K562 (cell line): ENCODE results near the gene CEP131. TPM values are rescaled to one million over a fixed set of nuclear protein-coding genes. Genes with fewer than 3 reads are reported as not detected.

Experiments used
- BRF1 ChIP-seq: IDR thresholded peaks from 3 replicates; pipeline ENCODE4 v1.6.1; 2011; ENCODE audit warnings: borderline replicate concordance, mild to moderate bottlenecking; ENCODE audit not compliant: insufficient read length; ENCODE audit errors: extremely low read depth
- C11orf30 ChIP-seq: fragments of 450-650 bp; IDR thresholded peaks from 2 replicates; pipeline ENCODE4 v1.6.1; 2016; ENCODE audit warnings: low read depth, mild to moderate bottlenecking
- CEBPG ChIP-seq, 3 experiments: fragments of 200-800 bp in 1 of 3; sonication (Bioruptor generic) in 1 of 3; sonication (generic) in 1 of 3; formaldehyde crosslinking in 1 of 3; IDR thresholded peaks in 2 of 3; conservative IDR thresholded peaks in 1 of 3; 2 replicates each; pipeline versions ENCODE4 v1.6.1 to v1.8.0; 2016 to 2022; ENCODE audit warnings: missing compliant biosample characterization in 2 of 3, missing genetic modification characterization in 2 of 3, mild to moderate bottlenecking in 1 of 3, missing genetic modification reagents in 1 of 3
- CREB1 ChIP-seq, 2 experiments: sonication (generic) in 1 of 2; formaldehyde crosslinking in 1 of 2; IDR thresholded peaks; 2 replicates each; pipeline versions ENCODE4 v1.6.1 to v1.8.0; 2012 to 2022; ENCODE audit warnings: inconsistent platforms in 1 of 2, mild to moderate bottlenecking in 1 of 2, missing genetic modification reagents in 1 of 2, moderate library complexity in 1 of 2
- CSDE1 ChIP-seq, 2 experiments: fragments of 450-650 bp; IDR thresholded peaks; 2 replicates each; pipeline ENCODE4 v1.6.1; 2016; ENCODE audit warnings: mild to moderate bottlenecking in 1 of 2
- ETV5 ChIP-seq: sonication (generic); formaldehyde crosslinking; IDR thresholded peaks from 2 replicates; pipeline ENCODE4 v1.4.0; 2020; ENCODE audit warnings: low read depth, mild to moderate bottlenecking, missing genetic modification reagents
- GTF2E2 ChIP-seq: fragments of 200-800 bp; sonication (Bioruptor generic); IDR thresholded peaks from 2 replicates; pipeline ENCODE4 v1.6.1; 2016; ENCODE audit warnings: missing genetic modification characterization, missing compliant biosample characterization
- HMG20A ChIP-seq: fragments of 450-650 bp; formaldehyde crosslinking; conservative IDR thresholded peaks from 2 replicates; pipeline ENCODE4 v1.4.0; 2020; ENCODE audit warnings: mild to moderate bottlenecking, mixed read lengths
- KAT8 ChIP-seq: fragments of 450-650 bp; IDR thresholded peaks from 2 replicates; pipeline ENCODE4 v1.6.1; 2016; ENCODE audit warnings: low read depth, mild to moderate bottlenecking
- KHSRP ChIP-seq: fragments of 450-650 bp; IDR thresholded peaks from 2 replicates; pipeline ENCODE4 v1.6.1; 2017
- MYC ChIP-seq, 2 experiments: fragments of 250-450 bp in 1 of 2; sonication (Bioruptor Pico) in 1 of 2; IDR thresholded peaks; 2 replicates each; pipeline versions ENCODE4 v1.5.1 to v1.6.1; 2012 to 2021; ENCODE audit warnings: low read depth in 2 of 2, borderline replicate concordance in 1 of 2, improper control_type of control experiment in 1 of 2, low read length in 1 of 2, mild to moderate bottlenecking in 1 of 2, moderate library complexity in 1 of 2
- RBM17 ChIP-seq: fragments of 200-400 bp; formaldehyde crosslinking; IDR thresholded peaks from 2 replicates; pipeline ENCODE4 v1.6.1; 2017; ENCODE audit warnings: low read depth, mild to moderate bottlenecking, low read length, borderline replicate concordance
- SMAD2 ChIP-seq: fragments of 150-350 bp; IDR thresholded peaks from 2 replicates; pipeline ENCODE4 v1.6.1; 2014; ENCODE audit warnings: low read depth, mild to moderate bottlenecking, low read length
- SMARCC2 ChIP-seq: fragments of 450-650 bp; IDR thresholded peaks from 2 replicates; pipeline ENCODE4 v1.6.1; 2017; ENCODE audit warnings: antibody characterized with exemption, moderate library complexity, mild to moderate bottlenecking, low read depth
- ZBTB1 ChIP-seq: sonication (generic); formaldehyde crosslinking; IDR thresholded peaks from 2 replicates; pipeline ENCODE4 v1.8.1; 2023; ENCODE audit warnings: missing genetic modification reagents, low read depth, mild to moderate bottlenecking, borderline replicate concordance
- ZKSCAN3 ChIP-seq: fragments of 250-450 bp; sonication (Bioruptor Pico); IDR thresholded peaks from 2 replicates; pipeline ENCODE4 v1.4.0; 2020
- ZNF239 ChIP-seq: fragments of 250-450 bp; sonication (Bioruptor Pico); IDR thresholded peaks from 2 replicates; pipeline ENCODE4 v1.4.0; 2020; ENCODE audit warnings: mild to moderate bottlenecking
- ZNF445 ChIP-seq: fragments of 250-450 bp; sonication (Bioruptor Pico); IDR thresholded peaks from 2 replicates; pipeline ENCODE4 v1.4.0; 2020; ENCODE audit warnings: low read depth, mild to moderate bottlenecking, moderate library complexity
- ZNF668 ChIP-seq: fragments of 250-450 bp; sonication (Bioruptor Pico); IDR thresholded peaks from 2 replicates; pipeline ENCODE4 v1.8.0; 2022; ENCODE audit warnings: mild to moderate bottlenecking, inconsistent platforms
- ZNF780A ChIP-seq: fragments of 250-450 bp; sonication (Bioruptor Pico); IDR thresholded peaks from 2 replicates; pipeline ENCODE4 v1.5.0; 2021; ENCODE audit warnings: mild to moderate bottlenecking
- polyA plus RNA-seq, 8 experiments: library from polyadenylated mRNA; depleted of rRNA in 4 of 8; stranded (reverse) in 5 of 8; unstranded in 3 of 8; fragments of >200 nt; fragmentation: Nextera tagmentation in 2 of 8; fragmentation: Illumina TruSeq in 1 of 8; extraction: Ambion mirVana in 2 of 8; extraction: Trizol in 1 of 8; gene quantifications; 2 replicates each; pipeline versions ENCODE4 v1.2.1 to v1.2.3, GENCODE V29; 2011 to 2014; ENCODE audit warnings: inconsistent platforms in 1 of 8, missing spikeins in 1 of 8
- total RNA-seq, 7 experiments: library from RNA; depleted of rRNA in 6 of 7; stranded (reverse); fragments of >200 nt in 6 of 7; fragmentation: Illumina TruSeq in 2 of 7; extraction: Trizol in 2 of 7; gene quantifications; 2 replicates each; pipeline versions ENCODE4 v1.2.1 to v1.2.3, GENCODE V29; 2011 to 2021; ENCODE audit warnings: low replicate concordance in 1 of 7
- TF ChIP-seq, protein P1 (sequence below): sonication (generic); formaldehyde crosslinking; IDR thresholded peaks from 2 replicates; pipeline ENCODE4 v1.9.0; 2022; ENCODE audit warnings: mild to moderate bottlenecking, missing genetic modification reagents
- TF ChIP-seq, protein P2 (sequence below): conservative IDR thresholded peaks from 2 replicates; pipeline ENCODE4 v1.6.1; 2011; ENCODE audit warnings: low read depth, mild to moderate bottlenecking, low read length; ENCODE audit not compliant: control insufficient read depth
- TF ChIP-seq, protein P3 (sequence below), 2 experiments: fragments of 450-650 bp in 1 of 2; sonication (generic) in 1 of 2; formaldehyde crosslinking; conservative IDR thresholded peaks; 2 replicates each; pipeline versions ENCODE4 v1.4.0 to v1.8.1; 2020 to 2022; ENCODE audit warnings: mild to moderate bottlenecking in 1 of 2, missing genetic modification reagents in 1 of 2
- TF ChIP-seq, protein P4 (sequence below): fragments of 250-450 bp; sonication (Bioruptor Pico); IDR thresholded peaks from 2 replicates; pipeline ENCODE4 v1.8.0; 2022; ENCODE audit warnings: moderate library complexity, mild to moderate bottlenecking, inconsistent platforms

CEP131 gene
- total and polyA plus RNA-seq, 9 of the 15 experiments (the other 6 are each of a cell fraction or from before 2014, with no cell fraction given): 0.24 to 21.2 (median 2.3) TPM

DNA sequence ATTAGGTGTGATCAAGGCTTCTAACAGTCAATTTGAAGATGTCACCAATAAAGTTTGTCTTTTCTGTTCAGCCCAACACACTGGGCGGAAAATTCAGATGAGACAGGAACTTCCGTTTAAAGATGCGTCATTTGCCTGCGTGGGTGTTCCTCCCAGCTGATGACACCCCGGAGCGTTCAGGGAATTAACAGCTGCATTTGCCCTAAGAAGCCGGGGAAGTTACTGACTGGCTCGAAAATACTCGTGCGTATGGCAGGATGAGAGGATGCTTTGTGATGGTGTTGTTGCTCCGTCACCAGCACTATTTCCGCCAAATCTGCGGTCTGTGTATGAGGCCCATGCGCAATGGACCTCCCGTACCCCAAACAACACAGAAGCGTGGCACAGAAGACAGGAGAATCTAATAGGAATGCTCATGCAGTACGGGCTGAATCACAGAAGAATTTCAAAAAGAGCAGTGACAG is 69.4 kb downstream of the CEP131 start (continued):
- TF ChIP-seq ETV5 (CRISPR knock-in tag): no peak
- no peak for TF ChIP-seq ZKSCAN3 (CRISPR knock-in tag)
- TF ChIP-seq MYC (IDR thresholded peaks at IDR 0.05; ENCODE audit: low read depth, low read length): no peak; the same call in 1 of the 2 replicates
- no peak for TF ChIP-seq MYC (CRISPR knock-in tag; IDR thresholded peaks at IDR 0.05; ENCODE audit: borderline replicate concordance, low read depth)
- TF ChIP-seq CSDE1 (IDR thresholded peaks at IDR 0.05): no peak
- TF ChIP-seq BRF1: no peak
- 0 out of 2 replicates have a peak, but pooled peaks have one; percentile 34 for TF ChIP-seq SMARCC2
- no peak for TF ChIP-seq SMAD2
- TF ChIP-seq, protein P1, sequence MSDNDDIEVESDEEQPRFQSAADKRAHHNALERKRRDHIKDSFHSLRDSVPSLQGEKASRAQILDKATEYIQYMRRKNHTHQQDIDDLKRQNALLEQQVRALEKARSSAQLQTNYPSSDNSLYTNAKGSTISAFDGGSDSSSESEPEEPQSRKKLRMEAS (CRISPR knock-in tag): no peak
- TF ChIP-seq, protein P2, sequence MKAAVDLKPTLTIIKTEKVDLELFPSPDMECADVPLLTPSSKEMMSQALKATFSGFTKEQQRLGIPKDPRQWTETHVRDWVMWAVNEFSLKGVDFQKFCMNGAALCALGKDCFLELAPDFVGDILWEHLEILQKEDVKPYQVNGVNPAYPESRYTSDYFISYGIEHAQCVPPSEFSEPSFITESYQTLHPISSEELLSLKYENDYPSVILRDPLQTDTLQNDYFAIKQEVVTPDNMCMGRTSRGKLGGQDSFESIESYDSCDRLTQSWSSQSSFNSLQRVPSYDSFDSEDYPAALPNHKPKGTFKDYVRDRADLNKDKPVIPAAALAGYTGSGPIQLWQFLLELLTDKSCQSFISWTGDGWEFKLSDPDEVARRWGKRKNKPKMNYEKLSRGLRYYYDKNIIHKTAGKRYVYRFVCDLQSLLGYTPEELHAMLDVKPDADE: no peak
- no peak for TF ChIP-seq ZBTB1
- TF ChIP-seq, protein P3, sequence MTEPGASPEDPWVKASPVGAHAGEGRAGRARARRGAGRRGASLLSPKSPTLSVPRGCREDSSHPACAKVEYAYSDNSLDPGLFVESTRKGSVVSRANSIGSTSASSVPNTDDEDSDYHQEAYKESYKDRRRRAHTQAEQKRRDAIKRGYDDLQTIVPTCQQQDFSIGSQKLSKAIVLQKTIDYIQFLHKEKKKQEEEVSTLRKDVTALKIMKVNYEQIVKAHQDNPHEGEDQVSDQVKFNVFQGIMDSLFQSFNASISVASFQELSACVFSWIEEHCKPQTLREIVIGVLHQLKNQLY (CRISPR knock-in tag; conservative IDR thresholded peaks at IDR 0.05): no peak
- TF ChIP-seq ZNF445 (CRISPR knock-in tag): no peak
- TF ChIP-seq CREB1 (IDR thresholded peaks at IDR 0.05): peak; percentile 63
- peak; percentile 50; the same call in 1 of the 2 replicates for TF ChIP-seq CREB1 (CRISPR knock-in tag; IDR thresholded peaks at IDR 0.05)
- peak; percentile 51; the same call in 1 of the 2 replicates for TF ChIP-seq CEBPG (CRISPR knock-in tag; IDR thresholded peaks at IDR 0.05)
- TF ChIP-seq CEBPG (tag; conservative IDR thresholded peaks at IDR 0.05 in 1 of 2, IDR thresholded peaks at IDR 0.05 in 1 of 2): 0 out of 4 replicates have a peak, but pooled peaks of 1 of the 2 experiments have one; percentile 22
- TF ChIP-seq KHSRP: no peak
- TF ChIP-seq, protein P4, sequence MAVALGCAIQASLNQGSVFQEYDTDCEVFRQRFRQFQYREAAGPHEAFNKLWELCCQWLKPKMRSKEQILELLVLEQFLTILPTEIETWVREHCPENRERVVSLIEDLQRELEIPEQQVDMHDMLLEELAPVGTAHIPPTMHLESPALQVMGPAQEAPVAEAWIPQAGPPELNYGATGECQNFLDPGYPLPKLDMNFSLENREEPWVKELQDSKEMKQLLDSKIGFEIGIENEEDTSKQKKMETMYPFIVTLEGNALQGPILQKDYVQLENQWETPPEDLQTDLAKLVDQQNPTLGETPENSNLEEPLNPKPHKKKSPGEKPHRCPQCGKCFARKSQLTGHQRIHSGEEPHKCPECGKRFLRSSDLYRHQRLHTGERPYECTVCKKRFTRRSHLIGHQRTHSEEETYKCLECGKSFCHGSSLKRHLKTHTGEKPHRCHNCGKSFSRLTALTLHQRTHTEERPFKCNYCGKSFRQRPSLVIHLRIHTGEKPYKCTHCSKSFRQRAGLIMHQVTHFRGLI: no peak
- no peak for TF ChIP-seq HMG20A (CRISPR knock-in tag)
- TF ChIP-seq ZNF780A (CRISPR knock-in tag): no peak
- TF ChIP-seq ZNF668 (CRISPR knock-in tag): no peak
- TF ChIP-seq ZNF239: no peak
- peak; percentile 35; the same call in 1 of the 2 replicates for TF ChIP-seq GTF2E2 (tag)
- TF ChIP-seq RBM17: no peak
- no peak for TF ChIP-seq C11orf30
- TF ChIP-seq KAT8: no peak
